GM18909 (cell line): ENCODE data around the gene GNAS.
"Not testable (repeated sequence)": the region's sequence is repeated elsewhere in the genome, so short reads cannot be mapped to it uniquely, and the experiment has no call there.

ENCODE experiments used
- ATAC-seq: cut with Tn5 transposase; IDR thresholded peaks from one replicate; pipeline ENCODE4 v1.9.1; 2021; ENCODE audit warnings: mild to moderate bottlenecking; ENCODE audit not compliant: unreplicated experiment, poor library complexity

The GNAS gene

DNA sequence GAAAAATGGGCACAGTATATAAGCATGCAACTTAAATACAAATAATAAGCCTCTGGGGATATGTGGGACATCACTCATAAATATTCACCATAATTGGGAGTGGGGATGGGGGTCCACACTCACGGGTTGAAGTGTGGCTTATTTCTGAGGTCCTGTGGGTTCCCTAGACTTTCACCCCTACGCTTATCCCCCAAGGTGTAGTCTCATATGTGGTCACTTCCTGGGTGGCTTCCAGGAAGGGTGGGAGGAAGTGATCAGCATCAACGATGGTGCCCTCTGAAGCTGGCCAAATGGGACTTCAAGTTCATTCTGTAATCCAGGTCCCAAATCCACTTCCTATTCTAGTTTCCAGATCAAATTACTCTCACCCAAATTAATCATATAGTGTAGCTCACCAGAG lies 59.5 kb downstream of the GNAS start:
- ATAC-seq = no peak

DNA sequence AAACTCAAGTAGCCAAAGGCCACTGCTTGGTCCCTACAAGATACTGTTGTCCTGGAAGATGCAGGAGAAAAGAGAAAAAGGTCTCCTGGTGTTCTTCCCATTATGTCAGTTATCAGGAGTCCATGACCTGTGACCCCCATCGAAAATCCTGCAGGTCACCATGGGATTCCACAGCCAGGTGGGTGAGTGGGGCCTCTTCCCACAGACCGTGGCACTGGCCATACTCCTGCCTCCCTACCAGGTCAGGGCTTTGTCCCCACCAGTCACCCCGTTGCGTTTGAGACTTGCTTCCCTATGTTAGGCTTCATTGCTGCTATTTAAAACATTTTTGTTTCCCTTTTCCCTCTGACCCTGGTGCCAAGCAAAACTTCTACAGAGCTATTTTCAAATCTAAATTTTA lies 60.6 kb downstream of the GNAS start:
- ATAC-seq = no peak

DNA sequence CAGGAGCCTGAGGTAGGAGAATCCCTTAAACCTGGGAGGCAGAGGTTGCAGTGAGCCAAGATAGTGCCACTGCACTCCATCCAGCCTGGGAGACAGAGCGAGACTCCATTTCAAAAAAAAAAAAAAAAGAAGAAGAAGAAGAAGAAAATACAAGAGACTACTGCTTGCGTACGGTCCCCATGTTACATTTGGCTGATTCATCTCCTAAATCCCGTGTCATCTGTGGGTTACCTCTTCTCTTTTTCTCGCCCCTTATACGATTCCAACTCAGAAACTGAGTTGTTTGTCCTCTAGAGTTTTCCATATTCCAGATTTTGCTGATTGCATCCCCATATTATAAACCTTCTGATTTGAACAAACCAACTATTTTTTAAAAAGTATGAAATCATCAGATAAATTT lies 66.1 kb downstream of the GNAS start:
- no peak for ATAC-seq

DNA sequence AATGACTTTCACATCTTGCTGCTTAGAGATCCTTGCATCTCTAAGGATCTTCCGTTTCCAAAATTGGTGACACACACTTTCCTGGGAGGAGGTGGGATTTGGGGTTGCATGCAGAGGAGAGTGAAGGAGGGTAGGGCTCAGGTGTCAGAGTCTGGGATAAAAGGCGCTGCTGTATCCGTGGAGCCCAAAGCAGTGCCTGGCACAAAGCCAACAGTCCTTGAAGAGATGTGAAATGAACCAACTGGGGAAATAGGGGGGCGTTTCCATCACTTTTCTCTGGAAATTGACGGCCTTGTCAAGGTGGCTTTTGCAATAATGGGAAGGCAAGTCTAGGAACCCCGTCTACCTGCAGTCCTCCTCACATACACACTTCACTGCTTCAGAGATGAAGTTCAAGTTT lies 69.0 kb downstream of the GNAS start:
- no peak for ATAC-seq

DNA sequence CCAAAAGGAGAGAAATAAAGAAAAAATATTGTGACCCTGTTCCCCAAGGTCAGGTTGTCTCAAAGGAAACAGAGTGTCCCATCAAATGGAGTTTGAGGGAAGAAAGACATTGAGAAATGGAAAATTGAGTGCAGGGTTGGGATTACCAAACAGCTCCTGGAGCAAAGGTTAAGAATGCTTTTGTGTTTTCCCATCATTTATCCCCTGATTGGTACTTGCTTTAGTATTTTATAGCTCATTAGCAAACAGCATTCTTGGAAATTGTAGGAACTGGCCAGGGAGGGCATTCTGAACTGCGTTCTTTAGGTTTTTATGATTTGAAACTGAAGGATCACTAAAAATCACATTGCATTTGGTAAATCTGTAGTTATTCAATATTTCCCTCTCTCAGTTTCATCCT lies 69.5 kb downstream of the GNAS start:
- ATAC-seq = no peak

DNA sequence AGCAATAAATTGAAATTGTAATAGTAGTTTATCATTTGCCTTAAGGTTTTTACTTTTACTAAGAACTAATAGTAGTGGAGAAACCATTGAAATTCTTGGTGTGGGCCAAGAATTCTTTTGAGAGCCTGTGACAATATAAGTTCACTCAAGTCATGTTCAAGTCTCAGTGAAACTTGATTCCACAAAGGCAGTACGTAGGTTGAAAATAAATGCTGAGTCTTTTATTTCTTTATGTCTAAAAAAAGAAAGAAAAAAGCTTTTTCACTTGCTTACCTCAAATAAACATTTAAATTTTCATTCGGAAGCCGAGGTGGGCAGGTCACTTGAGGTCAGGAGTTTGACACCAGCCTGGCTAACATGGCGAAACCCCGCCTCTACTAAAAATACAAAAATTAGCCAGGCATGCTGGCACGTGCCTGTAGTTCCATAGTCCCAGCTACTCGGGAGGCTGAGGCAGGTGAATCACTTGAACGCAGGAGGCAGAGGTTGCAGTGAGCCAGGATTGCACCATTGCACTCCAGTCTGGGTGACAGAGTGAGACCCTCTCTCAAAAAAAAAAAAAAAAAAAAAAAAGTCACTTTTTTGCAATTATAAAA lies 70.7 kb downstream of the GNAS start:
- ATAC-seq = no peak

DNA sequence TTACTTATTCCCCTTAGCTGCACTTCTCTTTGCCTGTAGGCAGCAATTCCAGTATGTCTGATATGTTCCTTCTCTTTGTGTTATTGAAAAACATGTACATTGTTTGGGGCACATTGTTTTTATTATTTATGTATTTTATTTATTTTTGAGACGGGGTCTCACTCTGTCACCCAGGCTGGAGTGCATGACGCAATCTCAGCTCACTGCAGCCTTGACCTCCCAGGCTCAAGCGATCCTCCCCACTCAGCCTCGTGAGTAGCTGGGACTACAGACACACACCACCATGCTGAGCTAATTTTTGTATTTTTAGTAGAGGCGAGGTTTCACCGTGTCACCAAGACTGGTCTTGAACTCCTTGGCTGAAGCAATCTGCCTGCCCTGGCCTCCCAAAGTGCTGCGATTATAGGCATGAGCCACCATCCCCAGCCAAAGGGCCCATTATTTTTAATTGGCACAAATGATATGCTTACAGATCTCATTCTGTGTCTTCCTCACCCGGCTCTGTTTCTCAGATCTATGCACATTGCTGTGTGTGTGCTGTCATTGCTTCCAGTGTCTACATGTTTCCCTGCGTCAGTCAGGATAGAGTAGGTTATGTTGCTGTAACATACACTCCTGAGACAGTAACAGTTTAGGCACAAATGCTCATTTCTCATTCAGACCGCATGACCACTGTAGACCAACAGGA lies 74.4 kb downstream of the GNAS start:
- no peak for ATAC-seq

DNA sequence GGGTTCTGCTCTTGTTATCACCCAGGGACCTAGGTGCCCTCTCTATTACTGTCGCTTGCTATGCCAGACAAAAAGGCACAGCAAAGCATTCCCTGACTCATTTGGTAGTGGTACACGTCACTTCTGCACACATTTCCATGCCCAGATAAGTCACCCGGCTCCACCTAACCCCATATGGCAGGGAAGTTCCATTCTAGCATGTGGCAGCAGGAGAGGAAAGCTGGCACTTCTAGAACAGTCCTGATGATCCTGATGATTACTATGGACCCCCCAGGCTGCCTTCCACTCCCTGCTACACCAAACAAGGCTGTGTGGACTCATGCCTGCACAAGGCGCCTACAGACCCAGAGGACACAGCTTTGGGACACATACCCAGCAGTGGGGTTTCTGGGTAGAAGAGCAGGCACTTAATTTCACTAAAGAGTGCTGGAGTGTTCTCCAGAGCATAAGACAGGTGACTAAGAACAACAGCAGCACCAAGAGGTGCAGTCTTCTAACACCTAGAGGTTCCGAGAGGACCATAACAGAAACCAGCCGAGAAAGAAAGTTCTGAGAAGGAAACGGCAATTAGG lies 75.1 kb downstream of the GNAS start:
- no peak for ATAC-seq

DNA sequence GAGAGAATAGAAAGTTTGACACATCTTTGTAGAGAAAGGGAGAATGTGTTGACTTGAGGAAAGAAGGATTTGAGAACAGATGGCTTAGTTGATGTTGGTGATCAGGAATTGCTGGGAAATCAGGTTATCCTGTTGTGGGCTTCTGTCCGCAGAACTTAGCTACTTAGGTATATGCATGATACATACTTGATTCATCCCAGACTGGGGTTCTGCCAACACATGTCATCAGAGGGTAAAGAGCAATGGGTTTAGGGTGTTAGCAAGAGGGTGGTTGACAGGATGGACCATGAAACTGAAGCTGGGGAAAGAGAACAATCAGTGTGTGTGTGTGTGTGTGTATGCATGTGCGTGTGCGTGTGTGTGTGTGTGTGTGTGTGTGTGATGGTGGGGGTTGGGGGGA lies 78.0 kb downstream of the GNAS start:
- no peak for ATAC-seq

DNA sequence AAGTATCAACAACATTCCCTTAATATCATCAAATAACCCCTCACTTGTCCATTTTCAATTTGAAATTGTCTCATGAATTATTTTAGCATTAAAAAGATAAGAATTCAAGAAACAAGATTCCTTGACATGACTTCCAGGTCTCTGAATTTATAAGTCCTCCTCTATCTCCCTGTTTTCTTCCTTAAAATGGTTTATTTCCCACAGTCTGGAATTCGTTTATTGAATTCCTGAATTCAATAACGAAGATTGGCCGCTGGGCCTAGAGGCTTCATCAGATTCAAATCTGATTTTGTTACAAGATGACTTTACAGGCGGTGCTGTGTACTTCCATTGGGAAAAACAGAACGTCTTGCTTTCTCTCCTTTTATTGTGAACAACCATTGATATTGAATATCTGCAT lies 79.7 kb downstream of the GNAS start:
- ATAC-seq = no peak

DNA sequence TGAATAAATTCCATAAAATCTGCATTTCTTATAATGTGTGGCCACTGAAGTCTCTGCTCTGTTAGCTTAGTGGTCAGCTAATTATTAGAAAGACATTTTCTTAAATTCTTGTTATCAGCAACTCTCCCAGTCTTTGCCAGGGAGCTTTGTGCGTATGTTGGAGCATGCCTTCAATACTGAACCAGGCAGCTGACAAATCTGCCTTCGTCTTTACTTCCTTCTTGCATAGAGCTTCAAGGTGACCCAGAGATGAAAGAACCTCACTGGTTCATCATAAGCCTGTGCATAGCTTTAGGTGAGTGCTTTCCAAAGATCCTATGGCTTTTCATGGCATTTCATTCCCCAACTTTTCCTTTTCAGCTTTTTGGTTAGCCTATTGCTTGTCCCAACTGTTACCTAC lies 85.6 kb downstream of the GNAS start:
- ATAC-seq = no peak

DNA sequence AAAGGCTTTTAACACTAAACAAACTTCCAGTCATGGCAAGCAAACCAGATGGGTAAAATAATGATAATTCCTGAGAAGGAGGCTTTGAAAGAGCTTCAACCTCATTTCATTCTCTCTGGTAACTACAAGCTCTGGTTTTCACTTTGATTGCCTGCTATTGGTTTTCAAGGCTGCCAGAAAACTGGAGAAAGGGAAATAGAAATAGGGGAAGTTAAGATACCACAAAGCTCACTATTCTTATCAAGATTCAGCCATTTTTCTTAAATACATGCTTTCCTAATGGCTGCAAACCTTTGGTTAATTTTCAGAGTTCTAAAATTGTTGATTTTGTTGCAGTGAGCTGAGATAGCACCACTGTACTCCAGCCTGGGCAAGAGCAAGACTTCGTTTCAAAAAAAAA lies 86.0 kb downstream of the GNAS start:
- no peak for ATAC-seq

DNA sequence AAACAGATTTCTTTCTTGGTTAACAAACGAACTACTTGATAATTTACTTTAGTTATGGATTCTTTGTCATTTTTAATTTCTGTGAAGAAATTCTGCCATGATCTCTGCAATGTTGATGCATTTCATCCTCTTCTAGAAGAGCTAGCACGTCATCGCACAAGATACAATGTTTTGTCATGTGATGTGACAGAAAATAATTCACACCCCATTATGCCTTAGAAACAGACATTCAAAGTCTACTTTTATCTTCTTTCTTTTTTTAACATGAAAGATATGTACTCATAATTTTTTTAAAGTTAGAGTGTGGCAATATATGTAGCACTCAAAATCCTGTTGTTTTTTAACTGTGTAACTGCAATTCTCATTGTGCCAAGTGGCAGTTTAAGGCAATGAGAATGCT lies 89.0 kb downstream of the GNAS start:
- ATAC-seq = no peak

DNA sequence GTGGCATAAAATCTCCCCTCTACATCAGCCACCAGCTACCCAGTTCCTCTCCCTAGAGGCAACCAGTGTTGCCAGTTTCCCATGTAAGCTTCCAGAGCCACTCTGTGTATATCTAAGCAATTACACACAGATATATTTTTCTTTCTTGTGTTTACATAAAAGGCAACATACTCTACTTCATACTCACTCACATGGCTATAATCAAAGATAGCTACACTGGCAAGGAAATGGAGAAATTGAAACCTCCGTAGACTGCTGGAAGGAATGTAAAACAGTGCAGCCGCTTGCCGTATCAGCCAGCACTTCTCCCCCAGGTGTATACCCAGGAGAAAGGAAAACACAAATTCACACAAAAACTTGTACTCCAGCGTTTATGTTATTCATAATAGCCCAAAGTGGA lies 90.0 kb downstream of the GNAS start:
- no peak for ATAC-seq

DNA sequence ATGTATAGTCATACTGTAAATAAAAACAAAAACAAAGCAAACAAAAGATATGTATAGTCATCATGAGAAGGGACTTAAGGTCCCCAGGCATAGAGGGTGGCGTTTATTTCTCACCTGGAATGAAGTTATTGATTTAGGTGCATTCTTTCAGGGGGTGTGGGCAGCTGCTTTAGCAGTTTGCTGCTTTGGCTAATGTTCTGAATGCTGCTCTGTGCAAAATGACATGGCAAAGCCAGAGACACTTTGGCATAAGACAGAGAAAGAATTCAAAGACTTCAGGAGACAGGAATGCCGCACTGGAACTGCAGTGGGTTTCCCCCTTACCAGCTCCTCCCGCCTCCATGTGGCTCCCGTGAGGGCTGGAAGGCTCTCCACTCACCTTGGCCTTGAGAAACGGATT lies 92.1 kb downstream of the GNAS start:
- no peak for ATAC-seq

DNA sequence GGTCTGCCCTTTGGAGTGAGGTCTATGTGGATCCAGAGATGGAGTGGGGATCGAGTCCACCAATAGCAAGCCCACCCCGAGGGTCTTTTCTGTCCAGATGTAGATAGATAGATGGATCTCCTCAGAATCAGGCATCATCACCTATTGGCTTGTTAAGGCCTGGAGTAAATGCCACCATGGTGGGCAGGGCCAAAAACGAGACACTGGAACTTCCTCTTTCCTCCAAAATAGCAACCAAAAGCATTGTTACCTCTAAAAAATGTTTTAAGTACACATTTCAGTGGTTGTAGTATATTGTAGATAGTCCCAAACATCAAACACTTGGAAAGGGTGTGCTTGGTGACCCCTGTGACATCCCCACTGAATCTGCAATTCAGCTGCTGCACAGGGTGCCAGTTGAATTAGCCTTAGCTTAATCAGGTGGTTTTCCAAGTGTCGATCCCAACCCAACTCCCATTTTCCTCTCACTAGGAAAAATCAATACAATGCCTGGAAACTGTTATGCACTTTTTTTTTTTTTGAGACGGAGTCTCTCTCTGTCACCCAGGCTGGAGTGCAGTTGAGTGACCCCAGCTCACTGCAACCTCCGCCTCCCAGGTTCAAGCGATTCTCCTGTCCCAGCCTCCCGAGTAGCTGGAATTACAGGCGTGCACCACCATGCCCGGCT lies 93.6 kb downstream of the GNAS start:
- no peak for ATAC-seq

DNA sequence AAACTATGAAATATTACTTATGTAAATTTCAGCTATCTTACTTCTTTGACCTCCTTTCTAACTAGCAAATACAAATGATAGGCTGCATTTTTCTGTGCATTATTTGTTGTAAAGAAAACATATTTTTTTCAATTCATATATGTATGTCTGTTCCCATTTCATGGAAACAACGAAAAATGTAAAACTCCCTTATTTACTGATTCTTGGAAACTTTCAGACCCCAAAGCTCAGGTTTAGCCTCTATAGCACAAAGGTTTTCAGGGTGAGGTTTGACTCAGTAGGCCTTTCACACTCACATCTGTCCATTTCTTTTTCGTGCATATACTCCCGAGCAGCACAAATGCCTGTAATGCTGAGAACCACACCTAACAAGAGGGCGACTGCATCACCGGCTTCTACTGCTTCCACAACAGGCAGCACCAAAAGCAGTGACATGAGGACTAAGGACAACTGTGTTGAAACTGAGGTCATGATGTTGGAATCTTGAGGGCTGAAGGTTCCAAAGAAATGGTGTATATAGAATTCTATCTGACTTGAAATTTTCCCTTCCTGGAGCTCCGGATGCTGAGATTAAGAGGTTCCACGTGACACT lies 95.4 kb downstream of the GNAS start:
- ATAC-seq = not testable (repeated sequence)

DNA sequence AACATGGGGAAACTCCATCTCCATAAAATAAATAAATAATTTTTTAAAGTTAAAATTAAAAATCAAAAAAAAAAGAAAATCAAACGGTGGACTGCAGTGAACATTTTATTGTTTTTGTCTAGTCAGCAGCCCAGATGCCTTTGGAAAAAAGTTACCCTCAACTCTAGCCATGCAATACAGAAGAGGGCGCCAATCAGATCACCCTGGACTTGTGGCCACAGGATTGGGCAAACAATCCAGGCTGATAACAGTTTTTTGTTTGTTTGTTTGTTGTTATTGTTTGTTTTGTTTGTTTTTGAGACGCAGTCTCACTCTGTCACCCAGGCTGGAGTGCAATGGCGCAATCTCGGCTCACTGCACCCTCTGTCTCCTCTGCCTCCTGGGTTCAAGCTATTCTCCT lies 98.1 kb downstream of the GNAS start:
- ATAC-seq = no peak

DNA sequence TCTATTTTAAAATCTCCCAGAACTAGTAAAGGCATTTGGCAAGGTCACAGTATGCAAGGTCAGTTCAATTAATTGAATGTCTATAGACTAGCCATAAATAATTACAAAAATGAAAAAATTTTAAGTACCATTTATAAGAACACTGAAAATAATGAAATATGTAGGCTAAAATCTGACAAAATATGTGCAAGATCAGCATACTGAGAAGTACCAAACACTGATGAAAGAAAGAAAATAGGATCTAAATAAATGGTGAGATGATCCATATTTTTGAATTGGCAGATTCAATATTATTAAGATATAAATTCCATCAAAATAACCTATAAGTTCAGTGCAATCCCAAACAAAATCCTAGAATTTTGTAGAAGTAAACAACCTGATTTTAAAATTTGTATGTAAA lies 100.5 kb downstream of the GNAS start:
- ATAC-seq = no peak

DNA sequence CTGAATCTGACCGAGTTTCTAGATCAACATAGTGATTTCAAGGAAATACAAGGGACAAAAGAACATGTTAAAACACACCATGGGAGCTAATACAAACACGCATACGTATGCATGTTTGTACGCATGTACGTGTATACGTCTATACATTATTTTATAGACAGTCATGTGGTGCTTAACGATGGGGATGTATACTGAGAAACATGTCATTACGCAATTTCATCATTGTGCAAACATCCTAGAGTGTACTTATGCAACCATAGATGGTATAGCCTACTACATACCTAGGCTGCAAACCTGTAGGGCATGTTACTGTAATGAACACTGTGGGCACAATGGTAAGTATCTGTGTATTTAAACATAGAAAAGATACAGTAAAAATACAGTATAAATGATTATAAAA lies 103.6 kb downstream of the GNAS start:
- no peak for ATAC-seq

DNA sequence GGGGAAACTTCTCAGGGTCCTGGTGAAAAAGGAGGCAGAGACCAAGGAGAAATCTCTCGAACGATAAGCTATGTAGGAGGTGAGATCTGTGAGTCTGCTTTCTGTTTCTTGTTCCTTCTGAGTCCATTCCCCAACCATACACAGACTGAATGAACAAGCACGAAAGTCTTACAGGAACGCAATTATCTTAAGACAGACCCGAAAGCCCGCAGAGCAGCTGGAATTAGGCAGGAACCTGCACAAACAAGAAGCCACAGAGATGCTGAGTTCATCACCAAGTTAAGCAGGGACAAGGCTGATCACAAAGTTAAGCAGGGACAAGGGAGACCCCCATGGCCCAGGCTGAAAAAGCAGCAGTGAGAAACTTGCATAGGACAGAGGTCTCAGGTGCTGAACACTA lies 107.1 kb downstream of the GNAS start:
- ATAC-seq = no peak
